ENCODE data around the gene KCTD10. TPM values are rescaled to one million over a fixed set of nuclear protein-coding genes. Genes with fewer than 3 reads are reported as not detected.

The KCTD10 gene
- 10 to 100 TPM; 27.2 to 43.2 TPM for total RNA-seq

- ATAC-seq = peak; percentile 98
- Mint-ChIP-seq H3K27ac (peak within 1 kb of the TSS; percentile 99), H3K4me1 (peaks cover 41% of the 10 kb centered on the region), H3K4me3 (peak within 1 kb of the TSS; percentile 98), H3K9me3 (ENCODE audit: low read depth) (no peaks in the 10 kb centered on the region), H3K27me3 (no peaks in the 10 kb centered on the region), H3K36me3 (peaks cover 2% of the 10 kb centered on the region)
- CTCF ChIA-PET = interaction anchor here (0.9 to 3.1 kb wide), 4 partner anchors 12 to 368 kb away, joined by 3 to 10 read pairs (median 8); no protein-coding TSS in a partner anchor
- peak; percentile 92 for DNase-seq
These were observed at the start of gene KCTD10, which contains the start of gene UBE3B for GRCh38 chr12:109477185-109477962. Gene KCTD10 (minus strand): TSS chr12:109477300. CDS start chr12:109477262, 38 bp downstream. Gene UBE3B (plus strand): TSS chr12:109477634. CDS start chr12:109483552, 5,918 bp downstream.

- CTCF ChIA-PET = interaction anchor here (1.5 kb wide), 1 partner anchor 189 kb away, joined by 3 read pairs; no protein-coding TSS in a partner anchor
- DNase-seq (no peak), ATAC-seq (no peak)
- H3K36me3 Mint-ChIP-seq = peaks cover 2% of the 10 kb centered on the region
- no peaks in the 10 kb centered on the region for H3K27me3 Mint-ChIP-seq
- H3K9me3 Mint-ChIP-seq (ENCODE audit: low read depth) = no peaks in the 10 kb centered on the region
- no peaks in the 10 kb centered on the region for H3K4me1 Mint-ChIP-seq
- H3K4me3 Mint-ChIP-seq = no peak overlapping the region
- H3K27ac Mint-ChIP-seq = no peak overlapping the region
These were observed 48.1 kb upstream of the KCTD10 start for GRCh38 chr12:109525279-109525585.

GRCh38 chr12:109524466-109525278, 47.6 kb upstream of the KCTD10 start:
- Mint-ChIP-seq H3K36me3 (peaks cover 2% of the 10 kb centered on the region), H3K4me3 (no peak overlapping the region), H3K27ac (no peak overlapping the region), H3K27me3 (no peaks in the 10 kb centered on the region), H3K4me1 (no peaks in the 10 kb centered on the region), H3K9me3 (ENCODE audit: low read depth) (no peaks in the 10 kb centered on the region)
- ATAC-seq (no peak), DNase-seq (no peak)
- CTCF ChIA-PET = interaction anchor here (0.9 to 1.5 kb wide), 3 partner anchors 28 to 190 kb away, joined by 3 to 4 read pairs (median 3); no protein-coding TSS in a partner anchor

- CTCF ChIA-PET = interaction anchor here (0.9 to 1.5 kb wide), 2 partner anchors 29 to 74 kb away, joined by 3 to 4 read pairs; no protein-coding TSS in a partner anchor
- peaks cover 2% of the 10 kb centered on the region for H3K4me1 Mint-ChIP-seq
- H3K36me3 Mint-ChIP-seq = peaks cover 6% of the 10 kb centered on the region
- H3K27me3 Mint-ChIP-seq = no peaks in the 10 kb centered on the region
- no peaks in the 10 kb centered on the region for H3K9me3 Mint-ChIP-seq (ENCODE audit: low read depth)
- ATAC-seq = no peak
- H3K27ac Mint-ChIP-seq = no peak overlapping the region
- DNase-seq = no peak
- H3K4me3 Mint-ChIP-seq = no peak overlapping the region
These were observed 46.4 kb upstream of the KCTD10 start for GRCh38 chr12:109523504-109523903.

- no peak for DNase-seq
- Mint-ChIP-seq H3K4me3 (no peak overlapping the region), H3K36me3 (peaks cover 7% of the 10 kb centered on the region), H3K27me3 (no peaks in the 10 kb centered on the region), H3K27ac (no peak overlapping the region), H3K9me3 (ENCODE audit: low read depth) (no peaks in the 10 kb centered on the region), H3K4me1 (peaks cover 2% of the 10 kb centered on the region)
- CTCF ChIA-PET = no interaction called here
- ATAC-seq = no peak
These were observed 46.0 kb upstream of the KCTD10 start for GRCh38 chr12:109523071-109523470.

- ATAC-seq (no peak), DNase-seq (no peak)
- CTCF ChIA-PET = interaction anchor here (1.2 to 6.1 kb wide), 2 partner anchors 76 to 253 kb away, joined by 4 to 47 read pairs; no protein-coding TSS in a partner anchor
- no peak overlapping the region for H3K27ac Mint-ChIP-seq
- H3K4me1 Mint-ChIP-seq = peaks cover 2% of the 10 kb centered on the region
- no peaks in the 10 kb centered on the region for H3K9me3 Mint-ChIP-seq (ENCODE audit: low read depth)
- peaks cover 12% of the 10 kb centered on the region for H3K36me3 Mint-ChIP-seq
- H3K4me3 Mint-ChIP-seq = no peak overlapping the region
- no peaks in the 10 kb centered on the region for H3K27me3 Mint-ChIP-seq
These were observed 44.7 kb upstream of the KCTD10 start for GRCh38 chr12:109521831-109522230.

- CTCF ChIA-PET = interaction anchor here (0.7 to 6.1 kb wide), 7 partner anchors 11 to 326 kb away, joined by 3 to 47 read pairs (median 5); no protein-coding TSS in a partner anchor
- no peak overlapping the region for H3K27ac Mint-ChIP-seq
- H3K4me3 Mint-ChIP-seq = no peak overlapping the region
- peaks cover 2% of the 10 kb centered on the region for H3K4me1 Mint-ChIP-seq
- peaks cover 12% of the 10 kb centered on the region for H3K36me3 Mint-ChIP-seq
- H3K9me3 Mint-ChIP-seq (ENCODE audit: low read depth) = no peaks in the 10 kb centered on the region
- no peak for ATAC-seq
- no peaks in the 10 kb centered on the region for H3K27me3 Mint-ChIP-seq
- no peak for DNase-seq
These were observed 42.7 kb upstream of the KCTD10 start for GRCh38 chr12:109519787-109520186.

- ATAC-seq (peak; percentile 73), DNase-seq (peak; percentile 69)
- CTCF ChIA-PET = interaction anchor here (0.6 to 6.1 kb wide), 11 partner anchors 11 to 326 kb away, joined by 3 to 47 read pairs (median 4); no protein-coding TSS in a partner anchor
- peaks cover 2% of the 10 kb centered on the region for H3K4me1 Mint-ChIP-seq
- no peaks in the 10 kb centered on the region for H3K27me3 Mint-ChIP-seq
- peaks cover 12% of the 10 kb centered on the region for H3K36me3 Mint-ChIP-seq
- H3K27ac Mint-ChIP-seq = no peak overlapping the region
- no peak overlapping the region for H3K4me3 Mint-ChIP-seq
- H3K9me3 Mint-ChIP-seq (ENCODE audit: low read depth) = no peaks in the 10 kb centered on the region
These were observed 41.9 kb upstream of the KCTD10 start for GRCh38 chr12:109518820-109519665.

GRCh38 chr12:109517619-109518018, 40.5 kb upstream of the KCTD10 start:
- CTCF ChIA-PET = interaction anchor here (0.6 to 6.1 kb wide), 5 partner anchors 16 to 328 kb away, joined by 3 to 47 read pairs (median 4); no protein-coding TSS in a partner anchor
- Mint-ChIP-seq H3K9me3 (ENCODE audit: low read depth) (no peaks in the 10 kb centered on the region), H3K4me1 (peaks cover 2% of the 10 kb centered on the region), H3K36me3 (peaks cover 12% of the 10 kb centered on the region), H3K27ac (no peak overlapping the region), H3K4me3 (no peak overlapping the region), H3K27me3 (no peaks in the 10 kb centered on the region)
- DNase-seq = no peak
- no peak for ATAC-seq

- H3K27me3 Mint-ChIP-seq = no peaks in the 10 kb centered on the region
- CTCF ChIA-PET = no interaction called here
These were observed 36.9 kb upstream of the KCTD10 start for GRCh38 chr12:109513977-109514376.

GRCh38 chr12:109513051-109513450, 36.0 kb upstream of the KCTD10 start:
- Mint-ChIP-seq H3K4me3 (no peak overlapping the region), H3K4me1 (no peaks in the 10 kb centered on the region), H3K9me3 (ENCODE audit: low read depth) (no peaks in the 10 kb centered on the region), H3K36me3 (peaks cover 17% of the 10 kb centered on the region), H3K27ac (no peak overlapping the region), H3K27me3 (no peaks in the 10 kb centered on the region)
- ATAC-seq (no peak), DNase-seq (no peak)
- CTCF ChIA-PET = no interaction called here

More at GRCh38 chr12:109513977-109514376, 36.9 kb upstream of the KCTD10 start:
- ATAC-seq (no peak), DNase-seq (no peak)
- Mint-ChIP-seq H3K27ac (no peak overlapping the region), H3K4me1 (peaks cover 2% of the 10 kb centered on the region), H3K4me3 (no peak overlapping the region), H3K36me3 (peaks cover 18% of the 10 kb centered on the region), H3K9me3 (ENCODE audit: low read depth) (no peaks in the 10 kb centered on the region)

- DNase-seq (no peak), ATAC-seq (no peak)
- CTCF ChIA-PET = no interaction called here
- Mint-ChIP-seq H3K4me3 (no peak overlapping the region), H3K27me3 (no peaks in the 10 kb centered on the region), H3K27ac (no peak overlapping the region), H3K9me3 (ENCODE audit: low read depth) (no peaks in the 10 kb centered on the region), H3K36me3 (peaks cover 14% of the 10 kb centered on the region), H3K4me1 (no peaks in the 10 kb centered on the region)
These were observed 35.5 kb upstream of the KCTD10 start for GRCh38 chr12:109512608-109513007.

Measured in activated CD8-positive, alpha-beta memory T cell treated with anti-CD3 and anti-CD28 coated beads, Interleukin-2, amount 10 ng/mL, durations not matched to agents 7 days and 5 days (primary cell).